Spleen (tissue), 7 donors: Measurements from ENCODE around the gene FGD4.

ENCODE experiments used
- CTCF ChIP-seq, 11 experiments: fragments of 200-600 bp in 7 of 11; fragments of 450-650 bp in 4 of 11; sonication (generic) in 4 of 11; IDR thresholded peaks in 8 of 11; conservative IDR thresholded peaks in 3 of 11; 1 replicate in 7 of 11; 2 replicates in 4 of 11; pipeline versions ENCODE4 v1.4.0 to v1.8.0; 2016 to 2021; ENCODE audit warnings: antibody characterized with exemption in 11 of 11, inconsistent platforms in 4 of 11, mild to moderate bottlenecking in 1 of 11
- POLR2A ChIP-seq, 3 donors: fragments of 450-650 bp; IDR thresholded peaks; one replicate each; pipeline ENCODE4 v1.5.1; 2017; ENCODE audit warnings: antibody characterized with exemption in 3 of 3, mild to moderate bottlenecking in 1 of 3
- donor health status: DM: no; HTN: no; CAD: no; lungs with moderate emphysema.
- donor health status: DM: no; HTN: no; CAD: no.
- donor health status: DM: no; HTN: no; CAD: no.

GRCh38 chr12:32369202-32369601 lies 30.2 kb upstream of the FGD4 start:
- TF ChIP-seq CTCF (IDR thresholded peaks at IDR 0.05 in 8 of 11, conservative IDR thresholded peaks at IDR 0.05 in 3 of 11) (no peak), POLR2A (IDR thresholded peaks at IDR 0.05) (no peak)
